Body of pancreas (tissue), 4 donors: Measurements from ENCODE around the gene C10orf143.

Source experiments
- CTCF ChIP-seq, 7 experiments: fragments of 450-650 bp in 4 of 7; fragments of 200-600 bp in 3 of 7; sonication (generic) in 3 of 7; IDR thresholded peaks; one replicate each; pipeline ENCODE4 v1.5.1; 2016 to 2019; ENCODE audit warnings: antibody characterized with exemption in 7 of 7
- POLR2A ChIP-seq, 3 donors: fragments of 450-650 bp; IDR thresholded peaks; one replicate each; pipeline ENCODE4 v1.6.1; 2016; ENCODE audit warnings: antibody characterized with exemption in 3 of 3, mild to moderate bottlenecking in 2 of 3

GRCh38 chr10:130105724-130106123 lies 4.9 kb downstream of the C10orf143 start:
- no peak for TF ChIP-seq CTCF (IDR thresholded peaks at IDR 0.05)
- TF ChIP-seq POLR2A (IDR thresholded peaks at IDR 0.05): no peak
